Stimulated activated CD8-positive, alpha-beta memory T cell treated with anti-CD3 and anti-CD28 coated beads, Interleukin-2, amount 100 ng/mL, for 1 hour (primary cell): Measurements from ENCODE around the gene EXOSC7.

Source experiments
- DNase-seq, 2 donors: peaks; one replicate each; pipeline ENCODE4 v3.0.0-alpha.2; 2020; ENCODE audit warnings: low read depth in 2 of 2

The EXOSC7 gene

GRCh38 chr3:45055032-45055410 lies 79.0 kb downstream of the EXOSC7 start:
- no peak for DNase-seq

- no peak for DNase-seq
Measured at GRCh38 chr3:45055411-45056143, 79.5 kb downstream of the EXOSC7 start.

DNA sequence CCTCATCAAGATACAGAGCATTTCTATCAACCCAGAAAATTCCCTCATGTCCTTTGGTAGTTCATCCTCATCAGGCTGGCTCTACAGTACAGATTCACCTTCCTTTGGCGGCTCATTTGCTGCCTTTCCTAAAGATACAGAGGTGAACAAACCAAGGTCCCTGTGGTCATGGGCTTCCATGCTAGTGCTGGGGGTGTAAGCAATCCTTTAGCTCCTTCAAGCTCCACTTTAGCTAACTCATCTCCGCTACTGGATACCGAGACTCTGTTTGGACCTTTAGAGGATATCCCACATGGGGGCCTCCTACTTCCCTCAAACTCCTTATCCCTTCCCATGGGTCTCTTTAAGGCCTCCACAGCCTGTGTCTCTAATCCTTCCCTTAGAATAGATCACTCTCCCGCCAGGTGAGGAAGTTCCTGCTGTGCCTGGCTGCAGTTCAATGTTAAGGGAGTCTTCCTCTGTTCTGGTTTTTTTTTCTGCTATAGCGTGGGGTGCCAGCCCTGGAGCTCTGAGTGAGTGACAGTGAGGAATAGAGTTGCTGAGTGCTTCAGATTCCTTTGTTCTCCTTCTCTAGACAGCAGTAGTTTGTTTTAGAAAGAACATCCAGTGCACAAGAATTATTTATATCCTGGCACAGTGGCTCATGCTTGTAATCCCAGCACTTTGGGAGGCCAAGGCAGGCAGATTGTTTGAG lies 80.7 kb downstream of the EXOSC7 start:
- DNase-seq, result no peak

DNA sequence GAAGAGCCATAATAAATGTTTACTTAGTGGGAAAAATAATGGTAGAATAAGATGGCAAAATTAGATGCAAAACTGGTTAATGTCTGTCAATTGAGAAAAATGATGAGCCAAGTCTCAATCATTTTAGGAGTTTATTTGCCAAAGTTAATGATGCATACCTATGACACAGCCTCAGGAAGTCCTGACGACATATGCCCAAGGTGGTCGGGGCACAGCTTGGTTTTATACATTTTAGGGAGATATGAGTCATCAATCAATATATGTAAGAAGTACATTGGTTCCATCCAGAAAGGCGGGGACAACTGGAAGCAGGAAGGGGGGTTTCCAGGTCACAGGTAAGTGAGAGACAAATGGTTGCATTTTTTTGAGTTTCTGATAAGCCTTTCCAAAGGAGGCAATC lies 81.5 kb downstream of the EXOSC7 start:
- no peak for DNase-seq

DNA sequence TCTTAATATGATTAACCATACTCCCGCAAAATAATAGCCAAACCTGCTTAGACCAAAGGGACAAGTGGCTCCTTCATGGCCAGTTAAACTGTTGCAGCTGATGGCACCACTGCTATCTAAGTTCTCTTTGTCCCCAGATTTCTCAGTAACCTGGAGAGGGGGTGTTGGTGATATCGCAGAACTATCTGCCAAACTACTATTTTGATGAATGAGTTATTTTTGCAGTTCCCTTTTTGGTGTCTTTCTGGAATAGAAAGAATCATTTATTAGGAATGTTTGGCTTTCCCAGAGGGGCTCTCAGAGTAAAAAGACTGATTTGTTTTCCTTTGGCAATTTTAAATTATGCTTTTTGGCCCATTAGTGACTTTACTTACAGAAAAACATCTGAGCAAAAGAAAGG lies 83.1 kb downstream of the EXOSC7 start:
- DNase-seq, result no peak

DNA sequence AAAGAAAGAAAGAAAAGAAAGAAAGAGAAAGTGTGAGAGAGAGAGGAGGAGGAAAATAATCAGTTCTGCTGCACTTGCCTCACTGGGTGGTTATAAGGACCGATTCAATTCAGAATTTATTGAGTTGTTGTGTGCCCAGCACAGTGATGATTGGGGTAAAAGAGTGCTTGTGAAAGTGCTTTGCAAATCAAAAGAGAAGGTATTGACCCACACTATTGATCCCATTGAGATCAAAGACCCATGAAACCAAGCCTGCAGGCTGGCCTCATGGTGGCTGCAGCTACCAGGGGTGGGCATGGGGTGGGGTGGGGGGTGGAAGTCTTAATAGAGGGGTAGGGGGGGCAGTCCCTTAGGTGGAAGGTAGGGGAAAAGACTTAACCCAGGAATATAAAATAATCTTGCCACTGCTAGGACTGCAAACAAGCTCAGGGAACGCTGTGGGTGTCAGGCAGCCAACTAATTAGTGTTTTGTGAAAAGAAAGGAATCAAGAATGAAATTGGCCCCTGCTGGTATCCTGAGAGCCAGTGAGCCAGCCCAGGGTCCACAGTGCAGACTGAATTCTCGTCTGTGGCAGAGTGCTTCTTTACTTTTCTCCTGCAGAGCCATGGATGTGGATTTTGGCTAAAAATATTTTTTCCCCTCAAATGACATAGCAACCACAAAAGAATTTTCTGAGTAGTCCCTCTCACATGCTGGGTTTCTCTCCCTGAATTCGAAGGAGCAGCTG lies 84.3 kb downstream of the EXOSC7 start:
- no peak for DNase-seq
